ENCODE measurements around the gene SYT10.
"Not testable (repeated sequence)": the region's sequence is repeated elsewhere in the genome, so short reads cannot be mapped to it uniquely, and the experiment has no call there.

SYT10 gene

GRCh38 chr12:33349791-33350190, 89.8 kb downstream of the SYT10 start:
- no peak for DNase-seq (ENCODE audit: low spot score)

GRCh38 chr12:33331961-33332398, 107.6 kb downstream of the SYT10 start:
- DNase-seq (ENCODE audit: low spot score) = not testable (repeated sequence)

- no peak for DNase-seq (ENCODE audit: low spot score)
Measured at GRCh38 chr12:33330940-33331339, 108.7 kb downstream of the SYT10 start.
